22Rv1 (cell line): Measurements from ENCODE around the gene DNAJC12.

Experiments
- ZFX ChIP-seq: fragments of 450-650 bp; IDR thresholded peaks from 2 replicates; pipeline ENCODE4 v1.6.1; 2017; ENCODE audit warnings: antibody characterized with exemption, borderline replicate concordance
- TF ChIP-seq, protein P1 (sequence below): fragments of 450-650 bp; IDR thresholded peaks from 2 replicates; pipeline ENCODE4 v1.5.1; 2017; ENCODE audit warnings: mild to moderate bottlenecking

- TF ChIP-seq, protein P1, sequence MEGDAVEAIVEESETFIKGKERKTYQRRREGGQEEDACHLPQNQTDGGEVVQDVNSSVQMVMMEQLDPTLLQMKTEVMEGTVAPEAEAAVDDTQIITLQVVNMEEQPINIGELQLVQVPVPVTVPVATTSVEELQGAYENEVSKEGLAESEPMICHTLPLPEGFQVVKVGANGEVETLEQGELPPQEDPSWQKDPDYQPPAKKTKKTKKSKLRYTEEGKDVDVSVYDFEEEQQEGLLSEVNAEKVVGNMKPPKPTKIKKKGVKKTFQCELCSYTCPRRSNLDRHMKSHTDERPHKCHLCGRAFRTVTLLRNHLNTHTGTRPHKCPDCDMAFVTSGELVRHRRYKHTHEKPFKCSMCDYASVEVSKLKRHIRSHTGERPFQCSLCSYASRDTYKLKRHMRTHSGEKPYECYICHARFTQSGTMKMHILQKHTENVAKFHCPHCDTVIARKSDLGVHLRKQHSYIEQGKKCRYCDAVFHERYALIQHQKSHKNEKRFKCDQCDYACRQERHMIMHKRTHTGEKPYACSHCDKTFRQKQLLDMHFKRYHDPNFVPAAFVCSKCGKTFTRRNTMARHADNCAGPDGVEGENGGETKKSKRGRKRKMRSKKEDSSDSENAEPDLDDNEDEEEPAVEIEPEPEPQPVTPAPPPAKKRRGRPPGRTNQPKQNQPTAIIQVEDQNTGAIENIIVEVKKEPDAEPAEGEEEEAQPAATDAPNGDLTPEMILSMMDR = no peak
- TF ChIP-seq ZFX = no peak
These were observed 1.0 kb downstream of the DNAJC12 start for GRCh38 chr10:67836972-67837371.
